Spleen (tissue), 11 donors: ENCODE data around the gene KSR2. TPM values are rescaled to one million over a fixed set of nuclear protein-coding genes. Genes with fewer than 3 reads are reported as not detected.

Experiments
- DNase-seq: peaks from one replicate; pipeline ENCODE4 v3.0.0-alpha.2; 2020
- H3K27ac ChIP-seq, 8 donors: fragments of 200-600 bp; sonication (generic) in 7 of 8; 1 replicate in 4 of 8; 2 replicates in 4 of 8; pipeline versions ENCODE4 v1.5.0 to v1.8.0; 2016 to 2021; ENCODE audit warnings: inconsistent platforms in 4 of 8, mild to moderate bottlenecking in 4 of 8, moderate library complexity in 1 of 8
- H3K27me3 ChIP-seq, 7 donors: fragments of 200-600 bp; sonication (generic) in 6 of 7; replicated peaks in 1 of 7; 1 replicate in 4 of 7; 2 replicates in 3 of 7; pipeline versions ENCODE4 v1.5.0 to v1.8.0; 2016 to 2021; ENCODE audit warnings: inconsistent platforms in 3 of 7, mild to moderate bottlenecking in 1 of 7
- H3K36me3 ChIP-seq, 6 donors: fragments of 200-600 bp; sonication (generic) in 5 of 6; 1 replicate in 4 of 6; 2 replicates in 2 of 6; pipeline versions ENCODE4 v1.5.0 to v1.8.0; 2016 to 2021; ENCODE audit warnings: inconsistent platforms in 2 of 6
- H3K4me1 ChIP-seq, 6 donors: fragments of 200-600 bp; sonication (generic) in 5 of 6; 1 replicate in 3 of 6; 2 replicates in 3 of 6; pipeline versions ENCODE4 v1.5.0 to v1.8.0; 2016 to 2021; ENCODE audit warnings: inconsistent platforms in 3 of 6
- H3K4me3 ChIP-seq, 8 donors: fragments of 200-600 bp; sonication (generic) in 7 of 8; 1 replicate in 4 of 8; 2 replicates in 4 of 8; pipeline versions ENCODE4 v1.5.0 to v1.8.0; 2016 to 2021; ENCODE audit warnings: inconsistent platforms in 4 of 8, mild to moderate bottlenecking in 4 of 8, moderate library complexity in 2 of 8
- H3K9me3 ChIP-seq, 8 donors: fragments of 200-600 bp; sonication (generic) in 7 of 8; 1 replicate in 4 of 8; 2 replicates in 4 of 8; pipeline versions ENCODE4 v1.5.0 to v1.8.0; 2016 to 2021; ENCODE audit warnings: inconsistent platforms in 4 of 8
- POLR2A ChIP-seq, 3 donors: fragments of 450-650 bp; IDR thresholded peaks; one replicate each; pipeline ENCODE4 v1.5.1; 2017; ENCODE audit warnings: antibody characterized with exemption in 3 of 3, mild to moderate bottlenecking in 1 of 3
- POLR2AphosphoS5 ChIP-seq, 3 donors: sonication (generic); formaldehyde crosslinking; IDR thresholded peaks; one replicate each; pipeline ENCODE4 v1.5.1; 2017; ENCODE audit warnings: antibody characterized with exemption in 3 of 3
- WGBS, 5 donors: extraction: QIAGEN DNeasy Blood & Tissue Kit in 3 of 5; methylation state at CpG; one replicate each; pipeline versions ENCODE4 v1.1.5 to v1.1.7; 2013 to 2018; 5-methylcytosine and 5-hydroxymethylcytosine counted together
- intact Hi-C: fragments of 100-400 bp; cut with DNase I; formaldehyde crosslinking; loops from one replicate; pipeline ENCODE4 v1.15.0; 2023; ENCODE audit warnings: low total_unique reads
- polyA plus RNA-seq, 3 donors: library from polyadenylated mRNA; stranded (reverse); fragments of 200-250 nt; gene quantifications; one replicate each; pipeline ENCODE4 v1.2.1, GENCODE V29; 2013
- total RNA-seq, 7 donors: library from RNA; depleted of rRNA in 3 of 7; stranded (reverse); fragments of >200 nt in 3 of 7; fragmentation: NEBNext Ultra II Directional in 4 of 7; extraction: Animal tissue kit (Norgen Biotek cat#: 25700) in 4 of 7; gene quantifications; one replicate each; pipeline versions ENCODE4 v1.1.0 to v1.2.1, GENCODE V29; 2016 to 2021
- TF ChIP-seq, protein P1 (sequence below), 11 experiments: fragments of 200-600 bp in 7 of 11; fragments of 450-650 bp in 4 of 11; sonication (generic) in 4 of 11; IDR thresholded peaks in 8 of 11; conservative IDR thresholded peaks in 3 of 11; 1 replicate in 7 of 11; 2 replicates in 4 of 11; pipeline versions ENCODE4 v1.4.0 to v1.8.0; 2016 to 2021; ENCODE audit warnings: antibody characterized with exemption in 11 of 11, inconsistent platforms in 4 of 11, mild to moderate bottlenecking in 1 of 11
- donor health status: healthy with polysubstance abuse.
- donor health status: DM: no; HTN: no; CAD: no; lungs with moderate emphysema.
- donor health status: DM: no; HTN: no; CAD: no.
- donor health status: Bipolar disorder and iron deficiency.
- donor health status: healthy.
- donor health status: DM: no; HTN: no; CAD: no.
- donor health status: DM: yes; HTN: yes; CAD: no.

KSR2 gene
- total and polyA plus RNA-seq, 10 donors: under 0.01 to 0.09 (median 0.02) TPM; not detected in 4

- Histone ChIP-seq H3K4me1 (no peaks in the 10 kb centered on the region), H3K9me3 (peaks cover 0 to 13% (median 3%) of the 10 kb centered on the region in 8 donors), H3K27me3 (peaks cover 0 to 12% (median 0%) of the 10 kb centered on the region in 7 donors), H3K36me3 (no peaks in the 10 kb centered on the region), H3K4me3 (no peak overlapping the region), H3K27ac (no peak overlapping the region)
- intact Hi-C loops: no loop called here
- DNase-seq: no peak
- WGBS, 5 donors: 60 to 82% (median 82%) methylated on average over 2 of the region's 2 CpGs
- TF ChIP-seq, protein P1, sequence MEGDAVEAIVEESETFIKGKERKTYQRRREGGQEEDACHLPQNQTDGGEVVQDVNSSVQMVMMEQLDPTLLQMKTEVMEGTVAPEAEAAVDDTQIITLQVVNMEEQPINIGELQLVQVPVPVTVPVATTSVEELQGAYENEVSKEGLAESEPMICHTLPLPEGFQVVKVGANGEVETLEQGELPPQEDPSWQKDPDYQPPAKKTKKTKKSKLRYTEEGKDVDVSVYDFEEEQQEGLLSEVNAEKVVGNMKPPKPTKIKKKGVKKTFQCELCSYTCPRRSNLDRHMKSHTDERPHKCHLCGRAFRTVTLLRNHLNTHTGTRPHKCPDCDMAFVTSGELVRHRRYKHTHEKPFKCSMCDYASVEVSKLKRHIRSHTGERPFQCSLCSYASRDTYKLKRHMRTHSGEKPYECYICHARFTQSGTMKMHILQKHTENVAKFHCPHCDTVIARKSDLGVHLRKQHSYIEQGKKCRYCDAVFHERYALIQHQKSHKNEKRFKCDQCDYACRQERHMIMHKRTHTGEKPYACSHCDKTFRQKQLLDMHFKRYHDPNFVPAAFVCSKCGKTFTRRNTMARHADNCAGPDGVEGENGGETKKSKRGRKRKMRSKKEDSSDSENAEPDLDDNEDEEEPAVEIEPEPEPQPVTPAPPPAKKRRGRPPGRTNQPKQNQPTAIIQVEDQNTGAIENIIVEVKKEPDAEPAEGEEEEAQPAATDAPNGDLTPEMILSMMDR (IDR thresholded peaks at IDR 0.05 in 8 of 11, conservative IDR thresholded peaks at IDR 0.05 in 3 of 11): no peak
- TF ChIP-seq POLR2AphosphoS5 (IDR thresholded peaks at IDR 0.05): no peak
These were observed 546.8 kb downstream of the KSR2 start for GRCh38 chr12:117421987-117422386.

DNA sequence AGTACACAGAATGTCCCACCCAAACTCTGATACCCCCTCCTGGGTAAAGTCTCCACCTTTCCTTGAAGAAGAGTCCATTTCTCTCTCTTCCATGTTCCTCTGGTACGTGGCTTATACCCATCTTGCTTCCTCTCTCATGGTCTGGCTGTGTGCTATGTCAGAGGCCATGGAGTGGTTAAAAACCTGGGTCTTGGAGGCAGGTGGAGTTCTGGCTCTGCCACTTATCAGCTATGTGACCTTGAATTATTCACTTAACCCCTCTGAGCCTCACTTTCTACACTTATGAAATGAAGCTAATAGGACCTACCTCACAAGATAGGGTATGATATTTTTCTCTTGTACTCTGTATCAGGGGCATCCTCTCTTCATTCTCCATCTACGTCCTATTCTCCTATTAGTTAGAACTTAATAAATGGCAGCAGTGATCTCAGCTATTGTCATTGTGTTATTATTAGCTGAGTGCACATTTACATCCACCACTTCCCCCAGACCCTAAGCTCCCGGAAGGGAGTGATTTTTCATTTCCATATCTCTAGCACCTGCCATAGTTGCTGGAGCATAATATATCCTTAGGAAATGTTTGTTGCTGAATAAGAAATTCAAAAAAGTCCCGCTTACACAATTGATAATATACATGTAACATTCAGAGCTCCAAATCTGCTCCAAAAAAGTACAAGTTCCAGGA, 547.6 kb downstream of the KSR2 start:
- no peak overlapping the region for H3K27ac ChIP-seq
- no peak for DNase-seq
- H3K36me3 ChIP-seq: no peaks in the 10 kb centered on the region
- H3K27me3 ChIP-seq: peaks cover 0 to 12% (median 0%) of the 10 kb centered on the region in 7 donors
- H3K9me3 ChIP-seq: peaks cover 0 to 13% (median 3%) of the 10 kb centered on the region in 8 donors
- H3K4me1 ChIP-seq: no peaks in the 10 kb centered on the region
- TF ChIP-seq POLR2A (IDR thresholded peaks at IDR 0.05) (no peak), POLR2AphosphoS5 (IDR thresholded peaks at IDR 0.05) (no peak)
- TF ChIP-seq, protein P1 (IDR thresholded peaks at IDR 0.05 in 8 of 11, conservative IDR thresholded peaks at IDR 0.05 in 3 of 11): no peak
- intact Hi-C loops: no loop called here
- 15 to 28% (median 18%) methylated on average over 4 of the region's 4 CpGs for WGBS, 5 donors
- no peak overlapping the region for H3K4me3 ChIP-seq

GRCh38 chr12:117417004-117417403, 551.8 kb downstream of the KSR2 start:
- no peak for DNase-seq
- Histone ChIP-seq H3K27me3 (peaks cover 0 to 6% (median 0%) of the 10 kb centered on the region in 7 donors), H3K4me3 (no peak overlapping the region), H3K4me1 (no peaks in the 10 kb centered on the region), H3K27ac (no peak overlapping the region), H3K9me3 (no peaks in the 10 kb centered on the region), H3K36me3 (no peaks in the 10 kb centered on the region)
- TF ChIP-seq, protein P1 (IDR thresholded peaks at IDR 0.05 in 8 of 11, conservative IDR thresholded peaks at IDR 0.05 in 3 of 11): no peak
- TF ChIP-seq POLR2AphosphoS5 (IDR thresholded peaks at IDR 0.05): no peak
- TF ChIP-seq POLR2A (IDR thresholded peaks at IDR 0.05): no peak
- 0 to 31% (median 25%) methylated on average over 1 of the region's 1 CpG for WGBS, 5 donors
- intact Hi-C loops: no loop called here

GRCh38 chr12:117412465-117413188, 556.2 kb downstream of the KSR2 start:
- H3K4me1 ChIP-seq: peaks cover 0 to 3% (median 0%) of the 10 kb centered on the region in 6 donors
- no peak overlapping the region for H3K27ac ChIP-seq
- no peak for DNase-seq
- intact Hi-C loops: no loop called here
- no peak overlapping the region for H3K4me3 ChIP-seq
- H3K36me3 ChIP-seq: no peaks in the 10 kb centered on the region
- no peaks in the 10 kb centered on the region for H3K9me3 ChIP-seq
- TF ChIP-seq, protein P1 (IDR thresholded peaks at IDR 0.05 in 8 of 11, conservative IDR thresholded peaks at IDR 0.05 in 3 of 11): no peak
- TF ChIP-seq POLR2A (IDR thresholded peaks at IDR 0.05) (no peak), POLR2AphosphoS5 (IDR thresholded peaks at IDR 0.05) (no peak)
- peaks cover 0 to 5% (median 0%) of the 10 kb centered on the region in 7 donors for H3K27me3 ChIP-seq
- WGBS, 5 donors: 66 to 74% (median 69%) methylated on average over 11 of the region's 11 CpGs
